Caco-2 (cell line): ENCODE data around the gene MUC2. TPM values are rescaled to one million over a fixed set of nuclear protein-coding genes. Genes with fewer than 3 reads are reported as not detected.

Experiments
- BruUV-seq: library from RNA; stranded (reverse); fragments of 400-500 nt; replicated peaks from 2 replicates; lab custom pipeline; 2021; lab: Mats Ljungman, UMichigan
- CTCF ChIA-PET: fragments of 300-600 bp; sonication (Branson Sonifier 250); formaldehyde crosslinking; loops from one replicate; lab custom pipeline; 2022; ENCODE audit warnings: antibody characterized with exemption; lab: Charles Lee
- POLR2A ChIA-PET: fragments of 300-600 bp; sonication (Branson Sonifier 250); formaldehyde crosslinking; loops from one replicate; lab custom pipeline; 2022; ENCODE audit warnings: antibody characterized with exemption; lab: Charles Lee
- DNase-seq, 2 experiments: peaks; one replicate each; pipeline versions ENCODE4 v3.0.0 to v3.0.0-alpha.2; 2020 to 2022
- H3K27me3 ChIP-seq: replicated peaks from 2 replicates; pipeline ENCODE4 v1.6.0; 2011; ENCODE audit warnings: low read length; ENCODE audit not compliant: control insufficient read depth, insufficient read depth
- H3K36me3 ChIP-seq: 2 replicates; pipeline ENCODE4 v1.5.1; 2011; ENCODE audit warnings: low read length; ENCODE audit not compliant: control insufficient read depth, insufficient read depth
- H3K4me1 ChIP-seq: fragments of 250-450 bp; sonication (Bioruptor Pico); 2 replicates; pipeline ENCODE4 v1.5.1; 2020; ENCODE audit warnings: mild to moderate bottlenecking
- H3K4me3 ChIP-seq: 2 replicates; pipeline ENCODE4 v1.5.1; 2011; ENCODE audit warnings: low read depth, mild to moderate bottlenecking, control low read depth, low read length
- H3K9me3 ChIP-seq: fragments of 250-450 bp; sonication (Bioruptor Pico); 2 replicates; pipeline ENCODE4 v1.5.1; 2020; ENCODE audit warnings: mild to moderate bottlenecking, moderate library complexity
- H3K27ac Mint-ChIP-seq: one replicate; pipeline ENCODE4 v1.8.0; 2022; ENCODE audit warnings: mixed read lengths; ENCODE audit not compliant: unreplicated experiment
- H3K27me3 Mint-ChIP-seq: one replicate; pipeline ENCODE4 v1.8.0; 2022; ENCODE audit warnings: mixed read lengths; ENCODE audit not compliant: insufficient read depth, unreplicated experiment
- H3K36me3 Mint-ChIP-seq: one replicate; pipeline ENCODE4 v1.8.0; 2022; ENCODE audit warnings: mild to moderate bottlenecking, mixed read lengths; ENCODE audit not compliant: insufficient read depth, unreplicated experiment
- H3K4me1 Mint-ChIP-seq: one replicate; pipeline ENCODE4 v1.8.0; 2022; ENCODE audit warnings: low read depth, mixed read lengths; ENCODE audit not compliant: unreplicated experiment
- H3K4me3 Mint-ChIP-seq: one replicate; pipeline ENCODE4 v1.8.0; 2022; ENCODE audit warnings: mild to moderate bottlenecking, moderate library complexity, mixed read lengths; ENCODE audit not compliant: unreplicated experiment
- H3K9me3 Mint-ChIP-seq: one replicate; pipeline ENCODE4 v1.8.0; 2022; ENCODE audit warnings: mixed read lengths; ENCODE audit not compliant: unreplicated experiment
- intact Hi-C: fragments of 100-400 bp; cut with micrococcal nuclease; formaldehyde crosslinking; loops from one replicate; pipeline ENCODE4 v1.10.0; 2022; ENCODE audit not compliant: unreplicated experiment
- total RNA-seq: library from RNA; stranded (reverse); gene quantifications from 2 replicates; pipeline ENCODE4 v1.2.3, GENCODE V29; 2022
- TF ChIP-seq, protein P1 (sequence below), 2 experiments: fragments of 200-600 bp in 1 of 2; IDR thresholded peaks; 1 replicate in 1 of 2; 2 replicates in 1 of 2; pipeline versions ENCODE4 v1.5.1 to v1.8.0; 2011 to 2022; ENCODE audit warnings: antibody characterized with exemption in 1 of 2, control low read depth in 1 of 2, inconsistent platforms in 1 of 2, low read depth in 1 of 2, low read length in 1 of 2, mild to moderate bottlenecking in 1 of 2, moderate library complexity in 1 of 2; ENCODE audit not compliant: insufficient read depth in 1 of 2, severe bottlenecking in 1 of 2, unreplicated experiment in 1 of 2

MUC2 gene
- total RNA-seq, 1 experiment from 2014 or later: 0.05 TPM

DNA sequence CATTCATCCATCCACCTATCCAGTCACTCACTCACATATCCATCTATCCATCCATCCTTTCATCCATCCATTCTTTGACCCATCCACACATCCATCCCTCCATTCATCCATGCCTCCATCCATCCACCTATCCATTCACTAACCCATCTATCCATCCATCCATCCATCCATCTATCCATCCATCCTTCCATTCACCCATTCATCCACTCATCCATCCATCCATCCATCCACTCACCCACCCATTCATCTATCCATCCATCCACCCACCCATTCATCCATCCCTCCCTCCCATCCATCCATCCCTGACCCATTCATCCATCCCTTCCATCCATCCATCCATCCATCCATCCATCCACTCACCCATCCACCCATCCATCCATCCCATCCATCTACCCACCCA, 4.9 kb upstream of the MUC2 start:
- H3K4me1 Mint-ChIP-seq: no peaks in the 10 kb centered on the region
- H3K27me3 ChIP-seq: no peaks in the 10 kb centered on the region

DNA sequence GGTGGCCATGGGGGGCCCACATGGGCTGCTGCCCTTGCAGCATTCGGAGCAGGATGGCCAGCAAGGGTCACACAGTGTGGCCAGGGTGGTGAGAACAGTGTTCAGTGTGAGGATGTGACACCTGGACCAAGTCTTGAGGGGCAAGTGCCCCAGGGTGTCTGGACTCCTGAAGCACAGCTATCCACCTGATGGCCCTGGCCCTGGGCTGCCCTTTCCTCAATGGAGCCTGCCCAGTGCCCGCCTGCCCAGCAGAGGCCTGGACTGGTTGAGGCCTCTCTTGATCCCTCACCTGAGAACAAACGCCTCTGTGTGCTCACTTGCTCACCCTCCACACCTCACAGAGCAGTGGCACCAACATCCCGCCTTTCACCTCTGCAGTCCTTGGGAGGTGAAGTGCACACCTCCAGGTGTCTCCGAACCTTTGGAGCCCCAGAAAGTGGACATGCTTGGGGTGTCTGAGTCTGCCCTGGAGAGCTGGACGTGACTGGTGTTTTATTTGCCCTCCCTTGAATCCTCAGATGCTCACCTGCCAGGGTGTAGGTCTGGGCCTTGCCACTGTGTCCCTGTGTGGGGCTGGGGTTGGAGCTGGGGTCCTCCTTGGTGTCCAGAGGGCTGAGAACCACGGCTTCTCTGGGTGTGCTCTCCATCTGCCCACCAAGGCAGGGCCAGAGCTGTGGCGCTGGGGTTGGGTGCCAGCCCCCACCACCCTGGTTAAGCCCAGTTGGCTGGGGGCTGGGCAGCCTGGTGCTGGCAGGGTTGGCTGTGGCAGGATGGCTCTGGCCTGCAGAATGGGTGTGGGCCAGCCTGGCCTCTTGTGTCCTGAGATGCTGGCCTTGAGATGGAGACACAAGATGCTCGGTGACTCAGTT, 3.8 kb upstream of the MUC2 start:
- intact Hi-C loops: no loop called here
- H3K4me1 ChIP-seq: no peaks in the 10 kb centered on the region
- no peaks in the 10 kb centered on the region for H3K9me3 ChIP-seq
- no TSS peak for BruUV-seq
- no peaks in the 10 kb centered on the region for H3K4me1 Mint-ChIP-seq
- DNase-seq: peak in 1 of 2 experiments; percentile 25
- POLR2A ChIA-PET: no interaction called here
- H3K4me3 Mint-ChIP-seq: no peak overlapping the region
- peaks cover 2% of the 10 kb centered on the region for H3K27me3 Mint-ChIP-seq
- H3K27ac Mint-ChIP-seq: no peak overlapping the region
- H3K36me3 Mint-ChIP-seq: no peaks in the 10 kb centered on the region
- H3K27me3 ChIP-seq: no peaks in the 10 kb centered on the region
- H3K4me3 ChIP-seq: no peak overlapping the region
- H3K36me3 ChIP-seq: no peaks in the 10 kb centered on the region
- H3K9me3 Mint-ChIP-seq: peaks cover 14% of the 10 kb centered on the region
- CTCF ChIA-PET: no interaction called here
- TF ChIP-seq, protein P1, sequence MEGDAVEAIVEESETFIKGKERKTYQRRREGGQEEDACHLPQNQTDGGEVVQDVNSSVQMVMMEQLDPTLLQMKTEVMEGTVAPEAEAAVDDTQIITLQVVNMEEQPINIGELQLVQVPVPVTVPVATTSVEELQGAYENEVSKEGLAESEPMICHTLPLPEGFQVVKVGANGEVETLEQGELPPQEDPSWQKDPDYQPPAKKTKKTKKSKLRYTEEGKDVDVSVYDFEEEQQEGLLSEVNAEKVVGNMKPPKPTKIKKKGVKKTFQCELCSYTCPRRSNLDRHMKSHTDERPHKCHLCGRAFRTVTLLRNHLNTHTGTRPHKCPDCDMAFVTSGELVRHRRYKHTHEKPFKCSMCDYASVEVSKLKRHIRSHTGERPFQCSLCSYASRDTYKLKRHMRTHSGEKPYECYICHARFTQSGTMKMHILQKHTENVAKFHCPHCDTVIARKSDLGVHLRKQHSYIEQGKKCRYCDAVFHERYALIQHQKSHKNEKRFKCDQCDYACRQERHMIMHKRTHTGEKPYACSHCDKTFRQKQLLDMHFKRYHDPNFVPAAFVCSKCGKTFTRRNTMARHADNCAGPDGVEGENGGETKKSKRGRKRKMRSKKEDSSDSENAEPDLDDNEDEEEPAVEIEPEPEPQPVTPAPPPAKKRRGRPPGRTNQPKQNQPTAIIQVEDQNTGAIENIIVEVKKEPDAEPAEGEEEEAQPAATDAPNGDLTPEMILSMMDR (IDR thresholded peaks at IDR 0.05; ENCODE audit: insufficient read depth in 1 of 2, low read depth in 1 of 2, low read length in 1 of 2, severe bottlenecking in 1 of 2, unreplicated experiment in 1 of 2): no peak

More for the DNA sequence above, 4.9 kb upstream of the MUC2 start:
- ChIA-PET POLR2A (no interaction called here), CTCF (no interaction called here)
- no peak for DNase-seq
- Histone ChIP-seq H3K4me3 (no peak overlapping the region), H3K36me3 (no peaks in the 10 kb centered on the region), H3K4me1 (no peaks in the 10 kb centered on the region), H3K9me3 (no peaks in the 10 kb centered on the region)
- no peak overlapping the region for H3K4me3 Mint-ChIP-seq
- peaks cover 2% of the 10 kb centered on the region for H3K27me3 Mint-ChIP-seq
- peaks cover 14% of the 10 kb centered on the region for H3K9me3 Mint-ChIP-seq
- H3K27ac Mint-ChIP-seq: no peak overlapping the region
- no peaks in the 10 kb centered on the region for H3K36me3 Mint-ChIP-seq
- BruUV-seq: no TSS peak
- TF ChIP-seq, protein P1 (IDR thresholded peaks at IDR 0.05; ENCODE audit: insufficient read depth in 1 of 2, low read depth in 1 of 2, low read length in 1 of 2, severe bottlenecking in 1 of 2, unreplicated experiment in 1 of 2): no peak
- intact Hi-C loops: no loop called here

DNA sequence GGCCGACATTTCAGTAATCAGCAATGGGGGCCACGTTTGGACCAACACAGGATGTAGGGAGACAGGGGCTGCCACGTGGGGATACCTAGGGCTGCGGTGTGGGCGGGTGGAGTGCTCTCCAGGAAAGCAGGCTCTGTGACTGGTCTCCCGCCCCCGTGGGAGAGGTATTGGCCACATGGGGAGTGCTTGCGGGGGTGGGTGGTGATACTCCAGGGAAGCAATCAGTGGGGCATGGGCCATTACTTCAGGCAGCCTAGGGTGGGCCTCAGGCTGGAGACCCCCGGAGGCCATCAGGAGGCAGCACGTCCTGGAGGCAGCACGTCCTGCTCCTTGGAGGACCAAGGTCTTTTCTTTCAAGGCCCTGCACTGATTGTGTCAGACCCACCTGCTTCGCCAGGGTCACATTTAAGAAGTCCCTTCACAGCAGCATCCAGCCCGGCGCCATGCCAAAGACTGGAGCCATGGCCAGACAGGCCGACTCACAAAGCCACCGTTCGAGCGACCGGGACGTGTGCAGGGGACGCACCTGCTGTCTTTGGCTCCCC, 3.0 kb upstream of the MUC2 start:
- CTCF ChIA-PET: no interaction called here
- no peaks in the 10 kb centered on the region for H3K36me3 Mint-ChIP-seq

More for the DNA sequence above, 3.0 kb upstream of the MUC2 start:
- POLR2A ChIA-PET: no interaction called here
- Histone ChIP-seq H3K4me3 (no peak overlapping the region), H3K4me1 (no peaks in the 10 kb centered on the region), H3K27me3 (no peaks in the 10 kb centered on the region), H3K9me3 (no peaks in the 10 kb centered on the region), H3K36me3 (no peaks in the 10 kb centered on the region)
- H3K27ac Mint-ChIP-seq: no peak overlapping the region
- peaks cover 2% of the 10 kb centered on the region for H3K27me3 Mint-ChIP-seq
- TF ChIP-seq, protein P1 (IDR thresholded peaks at IDR 0.05; ENCODE audit: insufficient read depth in 1 of 2, low read depth in 1 of 2, low read length in 1 of 2, severe bottlenecking in 1 of 2, unreplicated experiment in 1 of 2): no peak
- peaks cover 14% of the 10 kb centered on the region for H3K9me3 Mint-ChIP-seq
- peak in 1 of 2 experiments; percentile 22 for DNase-seq
- intact Hi-C loops: no loop called here
- H3K4me1 Mint-ChIP-seq: no peaks in the 10 kb centered on the region
- no peak overlapping the region for H3K4me3 Mint-ChIP-seq
- BruUV-seq: no TSS peak
